GM19328 (cell line): ENCODE data around the gene SMCO4.
"Not testable (repeated sequence)": the region's sequence is repeated elsewhere in the genome, so short reads cannot be mapped to it uniquely, and the experiment has no call there.

Experiments used
- ATAC-seq: cut with Tn5 transposase; IDR thresholded peaks from one replicate; pipeline ENCODE4 v1.9.1; 2021; ENCODE audit warnings: mild to moderate bottlenecking, moderate library complexity; ENCODE audit not compliant: unreplicated experiment

SMCO4 gene

DNA sequence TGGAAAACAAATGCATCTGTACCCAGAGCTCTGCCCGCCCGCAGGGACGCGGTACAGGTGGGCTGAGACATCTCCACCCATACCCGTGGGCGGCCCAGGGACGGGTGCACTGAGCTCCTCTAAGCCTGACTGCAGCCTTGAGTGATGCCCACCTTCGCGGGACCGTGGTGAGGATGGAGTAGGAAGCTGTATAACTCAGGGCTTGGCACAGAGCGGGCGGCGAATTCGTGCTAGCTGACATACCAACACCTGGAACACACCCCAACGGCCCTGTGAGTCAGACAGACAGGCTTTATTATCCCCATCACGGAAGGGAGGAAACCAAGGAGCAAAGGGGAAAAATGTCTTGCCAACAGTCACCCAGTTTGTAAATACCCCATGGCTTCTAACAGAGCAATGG lies 61.9 kb downstream of the SMCO4 start:
- ATAC-seq: no peak

DNA sequence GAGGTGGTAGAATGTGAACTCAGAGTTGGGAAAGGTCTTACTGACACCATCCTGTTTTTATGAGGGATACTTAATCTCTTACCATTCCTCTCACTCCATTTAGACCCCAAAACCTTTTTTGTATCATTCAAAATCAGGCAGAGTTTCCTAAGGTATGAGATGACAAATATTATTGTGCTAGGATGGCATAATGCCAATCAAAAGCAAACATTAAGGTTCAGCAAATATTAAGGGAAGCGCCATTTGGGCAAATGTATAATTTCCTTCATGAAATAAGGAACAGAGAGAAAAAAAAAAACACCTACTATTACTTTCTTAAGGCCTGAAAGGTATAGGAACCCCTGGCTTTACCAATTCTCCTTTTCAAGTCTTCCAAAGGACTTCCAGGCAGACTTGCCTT lies 62.4 kb downstream of the SMCO4 start:
- no peak for ATAC-seq

GRCh38 chr11:93480256-93480655 lies 62.9 kb downstream of the SMCO4 start:
- ATAC-seq: no peak

DNA sequence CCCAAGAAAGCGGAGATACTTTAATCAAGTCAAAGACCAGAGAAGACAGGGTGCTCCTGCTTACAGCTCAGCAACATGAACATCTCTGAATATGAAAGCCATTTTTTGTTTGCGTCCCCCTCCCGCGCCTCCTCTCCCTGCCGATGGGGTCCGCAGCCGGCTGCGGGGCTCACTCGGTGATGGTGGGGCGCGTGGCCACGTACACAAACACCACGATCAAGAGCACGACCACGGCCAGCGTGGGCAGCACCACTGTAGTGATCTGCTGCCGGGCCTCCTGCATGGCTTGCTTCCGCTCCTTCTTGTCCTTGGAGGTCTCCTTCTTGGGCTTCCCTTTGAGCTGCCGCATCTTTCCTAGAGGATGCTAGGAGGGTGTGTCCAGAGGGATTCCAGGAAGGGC lies 64.3 kb downstream of the SMCO4 start:
- no peak for ATAC-seq

GRCh38 chr11:93477684-93478234 lies 65.4 kb downstream of the SMCO4 start:
- no peak for ATAC-seq

DNA sequence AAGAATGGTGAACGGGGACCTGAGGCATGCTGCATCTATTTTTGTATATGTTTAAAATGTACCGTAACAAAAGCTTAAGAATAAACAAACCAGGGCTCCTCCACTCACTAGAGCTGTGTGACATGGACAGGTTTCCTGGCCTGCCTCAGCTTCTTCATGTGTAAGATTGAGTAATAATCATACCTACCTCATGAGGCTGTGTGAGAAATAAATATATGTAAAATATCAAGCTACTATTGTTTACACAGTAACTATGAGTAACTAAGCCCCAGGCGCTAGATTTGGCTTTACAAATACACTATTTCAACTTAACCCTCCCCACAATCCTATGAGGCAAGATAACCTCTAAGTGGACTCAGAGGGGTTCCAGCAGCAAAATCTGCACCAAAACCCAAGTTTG lies 66.4 kb downstream of the SMCO4 start:
- ATAC-seq: no peak

GRCh38 chr11:93474123-93474522 lies 69.1 kb downstream of the SMCO4 start:
- ATAC-seq: no peak

GRCh38 chr11:93468290-93468689 lies 74.9 kb downstream of the SMCO4 start:
- ATAC-seq: no peak

DNA sequence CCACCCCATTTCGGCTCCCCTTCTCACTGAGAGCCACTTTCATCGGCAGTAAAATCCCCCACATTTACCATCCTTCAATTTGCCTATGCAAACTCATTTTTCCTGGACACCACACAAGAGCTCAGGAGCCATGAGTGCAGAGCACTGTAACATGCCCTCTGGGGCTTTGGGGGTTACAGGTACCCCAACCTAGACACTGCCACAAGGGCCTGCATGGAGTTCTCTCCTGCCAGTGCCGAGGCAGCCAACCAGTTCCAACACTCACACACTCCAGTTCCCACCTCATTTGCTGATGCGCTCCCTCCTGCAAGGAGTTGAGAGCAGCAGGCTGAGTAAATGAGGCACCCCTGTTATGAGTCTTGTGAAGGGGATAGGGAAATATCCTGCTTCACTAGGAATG lies 76.1 kb downstream of the SMCO4 start:
- ATAC-seq: no peak

DNA sequence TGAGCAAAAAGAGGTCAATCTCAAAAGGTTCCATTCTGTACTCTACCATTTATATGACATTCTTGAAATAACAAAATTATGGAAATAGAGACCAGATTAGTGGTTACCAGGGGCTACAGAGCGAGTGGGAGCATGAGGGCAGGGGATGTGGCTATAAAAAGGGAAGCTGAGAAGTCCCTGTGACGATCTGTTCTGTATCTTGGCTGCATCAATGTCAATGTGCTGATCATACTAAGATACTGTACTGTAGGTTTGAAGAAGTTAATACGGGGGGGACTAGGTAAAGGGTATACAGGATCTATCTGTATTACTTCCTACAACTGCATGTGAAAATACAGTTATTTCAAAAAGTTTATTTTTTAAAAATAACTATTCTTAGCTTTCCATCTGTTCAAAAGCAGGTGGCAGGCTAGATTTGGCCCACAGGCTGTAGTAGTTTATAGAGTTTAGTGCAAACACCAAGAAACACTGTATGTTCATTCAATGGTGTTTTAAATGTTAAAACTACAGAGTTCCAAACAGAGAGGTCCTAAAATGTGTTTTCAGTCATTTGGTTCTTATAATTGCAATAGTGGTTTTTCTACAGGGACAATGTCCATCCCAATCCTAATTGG lies 78.2 kb downstream of the SMCO4 start:
- ATAC-seq: no peak

DNA sequence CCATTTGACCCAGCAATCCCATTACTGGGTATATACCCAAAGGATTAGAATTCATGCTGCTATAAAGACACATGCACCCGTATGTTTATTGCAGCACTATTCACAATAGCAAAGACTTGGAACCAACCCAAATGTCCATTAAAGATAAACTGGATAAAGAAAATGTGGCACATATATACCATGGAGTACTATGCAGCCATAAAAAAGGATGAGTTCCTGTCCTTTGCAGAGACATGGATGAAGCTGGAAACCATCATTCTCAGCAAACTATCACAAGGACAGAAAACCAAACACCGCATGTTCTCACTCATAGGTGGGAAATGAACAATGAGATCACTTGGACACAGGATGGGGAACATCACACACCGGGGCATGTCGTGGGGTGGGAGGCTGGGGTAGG lies 79.5 kb downstream of the SMCO4 start:
- not testable (repeated sequence) for ATAC-seq

- ATAC-seq: no peak
Observed at GRCh38 chr11:93458286-93458685, 84.9 kb downstream of the SMCO4 start.

GRCh38 chr11:93444617-93445073 lies 98.5 kb downstream of the SMCO4 start:
- no peak for ATAC-seq

GRCh38 chr11:93443232-93443631 lies 100.0 kb downstream of the SMCO4 start:
- ATAC-seq: not testable (repeated sequence)

- no peak for ATAC-seq
Observed at GRCh38 chr11:93432247-93432646, 110.9 kb downstream of the SMCO4 start.
